Glutamatergic neuron (in vitro differentiated cells): ENCODE data around the gene SAMD8. TPM values are rescaled to one million over a fixed set of nuclear protein-coding genes. Genes with fewer than 3 reads are reported as not detected.
"Not testable (repeated sequence)": the region's sequence is repeated elsewhere in the genome, so short reads cannot be mapped to it uniquely, and the experiment has no call there.

Source experiments
- DNase-seq: peaks from one replicate; pipeline ENCODE4 v3.0.0; 2022
- H3K27ac Mint-ChIP-seq: one replicate; pipeline ENCODE4 v1.8.0; 2020; ENCODE audit warnings: mild to moderate bottlenecking, mixed read lengths, inconsistent platforms; ENCODE audit not compliant: unreplicated experiment
- H3K27me3 Mint-ChIP-seq: one replicate; pipeline ENCODE4 v1.8.0; 2020; ENCODE audit warnings: mild to moderate bottlenecking, moderate library complexity, mixed read lengths, inconsistent platforms; ENCODE audit not compliant: unreplicated experiment
- H3K36me3 Mint-ChIP-seq: one replicate; pipeline ENCODE4 v1.8.0; 2020; ENCODE audit warnings: mild to moderate bottlenecking, mixed read lengths, inconsistent platforms; ENCODE audit not compliant: unreplicated experiment
- H3K4me1 Mint-ChIP-seq: one replicate; pipeline ENCODE4 v1.8.0; 2020; ENCODE audit warnings: mild to moderate bottlenecking, low read depth, mixed read lengths, inconsistent platforms; ENCODE audit not compliant: unreplicated experiment
- H3K4me3 Mint-ChIP-seq: one replicate; pipeline ENCODE4 v1.8.0; 2020; ENCODE audit warnings: mild to moderate bottlenecking, mixed read lengths, inconsistent platforms; ENCODE audit not compliant: unreplicated experiment
- H3K9me3 Mint-ChIP-seq: one replicate; pipeline ENCODE4 v1.8.0; 2020; ENCODE audit warnings: mild to moderate bottlenecking, moderate library complexity, mixed read lengths, inconsistent platforms; ENCODE audit not compliant: unreplicated experiment
- CTCF ChIP-seq: fragments of 200-600 bp; sonication (generic); IDR thresholded peaks from one replicate; pipeline ENCODE4 v1.5.0; 2021; ENCODE audit not compliant: partially characterized antibody, unreplicated experiment
- total RNA-seq: library from RNA; stranded (reverse); fragmentation: NEBNext Ultra II Directional; extraction: Animal tissue kit (Norgen Biotek cat#: 25700); gene quantifications from one replicate; pipeline ENCODE4 v1.2.1, GENCODE V29; 2021; ENCODE audit not compliant: unreplicated experiment

The SAMD8 gene
- total RNA-seq, 1 donor from 2014 or later: 32.8 TPM

- H3K27ac Mint-ChIP-seq: no peak overlapping the region
- H3K36me3 Mint-ChIP-seq: no peaks in the 10 kb centered on the region
- no peaks in the 10 kb centered on the region for H3K27me3 Mint-ChIP-seq
- no peak overlapping the region for H3K4me3 Mint-ChIP-seq
- DNase-seq: no peak
- no peaks in the 10 kb centered on the region for H3K9me3 Mint-ChIP-seq
- no peak for TF ChIP-seq CTCF
- H3K4me1 Mint-ChIP-seq: no peaks in the 10 kb centered on the region
Observed at GRCh38 chr10:75122505-75122904, 11.0 kb downstream of the SAMD8 start.

DNA sequence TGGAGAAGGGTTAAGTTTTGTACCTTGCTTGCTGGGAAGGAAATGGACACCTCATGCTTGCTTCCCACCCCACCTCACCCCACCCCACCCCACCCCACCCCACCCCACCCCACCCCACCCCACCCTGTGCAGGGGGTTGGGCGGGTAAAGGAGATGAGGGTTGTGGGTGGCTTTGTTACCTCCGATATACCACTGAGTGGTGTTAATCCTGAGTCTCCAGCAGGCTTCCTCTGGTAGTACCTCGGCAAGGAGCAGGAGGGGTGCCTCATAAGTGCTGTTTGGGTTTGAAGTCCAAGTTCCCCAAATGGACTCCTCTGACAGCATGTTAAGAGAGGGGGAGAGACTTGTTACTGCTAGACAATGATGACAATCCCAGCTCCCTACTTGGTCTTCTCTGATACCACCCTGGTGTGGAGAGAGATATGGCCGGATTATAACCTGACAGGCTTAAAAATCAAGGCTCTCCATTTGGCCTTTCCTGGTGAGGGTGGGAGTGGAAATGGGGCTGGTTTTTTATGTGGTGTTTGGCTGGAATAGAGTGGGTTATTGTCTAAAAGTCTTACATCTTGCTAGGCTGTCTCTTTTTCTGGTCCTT, 11.7 kb downstream of the SAMD8 start:
- DNase-seq: no peak
- TF ChIP-seq CTCF: no peak
- Mint-ChIP-seq H3K4me1 (no peaks in the 10 kb centered on the region), H3K27me3 (no peaks in the 10 kb centered on the region), H3K9me3 (no peaks in the 10 kb centered on the region), H3K27ac (peak overlapping the region; percentile 12), H3K4me3 (no peak overlapping the region), H3K36me3 (no peaks in the 10 kb centered on the region)

DNA sequence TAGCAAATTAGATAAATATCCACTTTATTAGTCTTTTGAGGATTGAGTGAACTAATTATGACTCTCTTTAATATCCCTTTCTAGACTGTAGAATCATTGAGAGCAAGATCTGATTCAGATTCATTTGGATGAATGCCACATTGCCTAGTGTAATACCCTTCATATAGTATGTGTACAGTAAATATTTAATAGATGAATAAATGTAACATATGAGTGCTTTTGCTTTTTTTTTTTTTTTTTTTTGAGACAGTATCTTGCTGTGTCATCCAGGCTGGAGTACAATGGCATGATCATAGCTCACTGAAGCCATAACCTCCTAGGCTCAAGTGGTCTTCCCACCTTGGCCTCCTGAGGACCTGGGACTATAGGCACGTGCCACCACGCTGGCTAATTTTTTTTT, 14.8 kb downstream of the SAMD8 start:
- Mint-ChIP-seq H3K4me1 (no peaks in the 10 kb centered on the region), H3K4me3 (no peak overlapping the region), H3K27ac (no peak overlapping the region), H3K36me3 (no peaks in the 10 kb centered on the region), H3K27me3 (no peaks in the 10 kb centered on the region), H3K9me3 (no peaks in the 10 kb centered on the region)
- no peak for TF ChIP-seq CTCF
- no peak for DNase-seq

DNA sequence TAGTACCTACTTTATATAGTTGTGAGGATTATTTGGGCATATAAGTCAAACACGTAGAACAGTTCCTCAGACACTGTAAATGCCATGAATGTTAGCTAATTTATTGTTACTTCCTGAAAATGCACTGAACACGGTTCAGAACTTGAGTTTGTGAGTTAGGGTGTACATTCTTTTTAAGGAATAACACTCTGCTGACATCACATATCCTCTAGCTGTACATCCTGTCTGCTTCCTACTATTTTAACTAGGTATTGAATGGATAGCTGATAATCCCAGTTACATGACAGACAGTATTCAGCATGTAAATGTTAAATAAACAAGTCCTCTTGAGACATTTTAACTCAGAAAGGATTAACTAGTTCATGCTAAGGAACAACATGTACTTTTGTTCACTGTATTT, 16.0 kb downstream of the SAMD8 start:
- Mint-ChIP-seq H3K27me3 (no peaks in the 10 kb centered on the region), H3K4me1 (no peaks in the 10 kb centered on the region), H3K36me3 (no peaks in the 10 kb centered on the region), H3K4me3 (no peak overlapping the region), H3K27ac (no peak overlapping the region), H3K9me3 (no peaks in the 10 kb centered on the region)
- DNase-seq: no peak
- TF ChIP-seq CTCF: no peak

DNA sequence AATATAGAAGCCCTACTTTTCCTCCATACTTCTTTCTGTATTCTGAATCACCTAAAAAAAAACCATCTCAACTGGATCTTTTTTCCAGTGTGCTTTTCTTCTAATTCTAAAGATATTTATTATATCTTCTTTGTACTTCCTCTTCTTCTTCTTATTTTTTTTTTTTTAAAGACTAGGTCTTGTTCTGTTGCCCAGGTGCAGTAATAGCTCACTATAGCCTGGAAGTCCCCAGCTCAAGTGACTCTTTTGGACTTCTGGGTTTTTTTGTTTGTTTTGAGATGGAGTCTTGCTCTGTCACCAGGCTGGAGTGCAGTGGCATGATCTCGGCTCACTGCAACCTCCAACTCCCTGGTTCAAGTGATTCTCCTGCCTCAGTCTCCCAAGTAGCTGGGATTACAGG, 17.5 kb downstream of the SAMD8 start:
- H3K27me3 Mint-ChIP-seq, H3K27ac Mint-ChIP-seq, H3K4me1 Mint-ChIP-seq, H3K9me3 Mint-ChIP-seq, H3K4me3 Mint-ChIP-seq, DNase-seq, H3K36me3 Mint-ChIP-seq: not testable (repeated sequence)

GRCh38 chr10:75129537-75129936, 18.1 kb downstream of the SAMD8 start:
- Mint-ChIP-seq H3K4me1 (no peaks in the 10 kb centered on the region), H3K4me3 (no peak overlapping the region), H3K27me3 (no peaks in the 10 kb centered on the region), H3K9me3 (no peaks in the 10 kb centered on the region), H3K27ac (no peak overlapping the region), H3K36me3 (peaks cover 5% of the 10 kb centered on the region)
- TF ChIP-seq CTCF: no peak
- no peak for DNase-seq

- not testable (repeated sequence) for H3K27me3 Mint-ChIP-seq, H3K9me3 Mint-ChIP-seq, H3K4me1 Mint-ChIP-seq, H3K4me3 Mint-ChIP-seq, H3K36me3 Mint-ChIP-seq, H3K27ac Mint-ChIP-seq, DNase-seq
Observed at GRCh38 chr10:75133701-75134100, 22.2 kb downstream of the SAMD8 start.
